ENCODE data around the gene DLG2. TPM values are rescaled to one million over a fixed set of nuclear protein-coding genes. Genes with fewer than 3 reads are reported as not detected.

Gene DLG2
- total RNA-seq, 1 experiment from 2014 or later: not detected

DNA sequence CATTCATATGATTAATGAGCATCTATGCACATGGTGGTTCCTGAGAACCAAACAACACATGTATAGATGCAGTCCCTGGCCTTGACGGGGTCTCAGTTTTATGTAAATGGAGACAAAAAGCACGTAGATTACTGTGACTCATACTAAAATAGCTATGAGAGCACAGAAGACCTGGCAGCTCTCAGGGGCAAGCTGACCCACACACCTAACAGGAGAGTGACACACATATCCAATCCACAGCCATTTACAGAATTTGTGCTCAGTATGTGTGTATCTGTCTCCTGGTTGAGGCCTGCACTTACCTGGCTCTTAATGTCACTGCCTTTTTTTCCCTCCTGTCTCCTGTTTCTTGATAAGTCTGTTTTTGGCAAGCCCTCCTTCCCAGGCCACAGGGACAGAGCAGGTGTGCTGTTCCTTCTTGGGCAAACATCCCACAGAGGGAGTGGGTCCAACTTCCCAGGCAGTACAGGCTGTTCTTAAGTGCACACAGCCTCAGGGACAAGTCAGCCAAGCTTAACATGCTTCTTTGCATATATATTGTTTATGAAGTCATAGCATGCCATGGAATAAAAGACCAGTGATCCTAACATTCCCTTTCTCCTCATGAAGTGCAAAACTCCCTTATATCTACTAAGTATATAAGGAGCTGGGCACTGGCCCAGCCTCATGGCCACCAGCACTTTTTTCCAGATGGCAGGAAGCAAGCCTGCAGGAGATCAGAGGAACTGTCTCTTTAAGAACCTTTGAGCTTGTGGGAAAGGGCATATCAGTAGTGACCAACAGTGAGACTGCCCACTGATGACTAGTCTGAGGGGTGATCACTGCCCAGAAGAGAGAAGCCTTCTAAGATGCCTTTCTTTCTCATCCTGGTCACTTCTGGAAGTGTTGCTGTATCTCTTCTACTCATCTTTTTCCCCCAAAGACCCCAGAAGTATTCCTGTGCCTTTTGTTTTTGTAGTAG is 2216.3 kb downstream of the DLG2 start:
- peak; percentile 1 for DNase-seq (ENCODE audit: low read depth, low spot score)
- in situ Hi-C loops (cut with HindIII; ENCODE audit: low pct_unique_long_range_greater_than_20kb, low sequenced_read_pairs): no loop called here

DNA sequence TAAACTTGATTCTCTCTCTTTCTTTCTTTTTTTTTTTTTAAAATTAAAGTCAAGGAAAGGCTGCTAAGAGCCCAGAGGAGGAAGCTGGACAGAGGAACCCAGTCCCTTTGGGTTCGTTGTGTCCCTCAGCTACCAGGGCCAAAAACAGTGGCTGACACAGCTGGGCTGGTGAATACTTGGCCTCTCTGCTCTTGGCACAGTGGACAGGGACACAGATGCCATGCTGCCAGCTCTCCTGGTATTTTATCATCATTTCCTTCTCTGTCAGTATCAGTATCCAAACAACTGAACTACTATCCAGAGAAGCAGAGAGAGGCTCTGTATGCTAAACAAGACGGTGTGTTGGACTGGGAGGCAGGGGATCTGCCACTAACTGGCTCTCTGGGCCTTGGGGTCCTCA is 2217.3 kb downstream of the DLG2 start:
- in situ Hi-C loops (cut with HindIII; ENCODE audit: low pct_unique_long_range_greater_than_20kb, low sequenced_read_pairs): no loop called here
- no peak for DNase-seq (ENCODE audit: low read depth, low spot score)

DNA sequence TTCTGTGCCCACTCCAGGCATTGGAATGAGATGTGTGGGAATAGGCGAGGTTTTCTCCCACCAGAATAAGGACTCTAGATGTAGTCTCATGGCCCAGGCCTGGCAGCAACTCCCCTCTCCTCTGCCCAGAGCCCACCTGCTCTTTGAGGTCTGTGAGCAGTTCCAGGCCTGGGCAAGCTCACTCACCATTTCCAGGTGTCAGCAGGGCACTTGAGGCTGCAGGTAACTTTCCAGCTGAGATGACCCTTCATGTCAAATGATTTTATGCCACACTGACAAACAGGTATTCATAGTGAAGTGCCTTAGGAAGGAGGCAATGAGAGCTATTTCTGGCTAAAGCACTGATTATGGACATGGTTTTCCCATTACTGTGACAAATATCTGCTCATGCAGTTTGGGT is 2217.7 kb downstream of the DLG2 start:
- in situ Hi-C loops (cut with HindIII; ENCODE audit: low pct_unique_long_range_greater_than_20kb, low sequenced_read_pairs): no loop called here
- no peak for DNase-seq (ENCODE audit: low read depth, low spot score)

DNA sequence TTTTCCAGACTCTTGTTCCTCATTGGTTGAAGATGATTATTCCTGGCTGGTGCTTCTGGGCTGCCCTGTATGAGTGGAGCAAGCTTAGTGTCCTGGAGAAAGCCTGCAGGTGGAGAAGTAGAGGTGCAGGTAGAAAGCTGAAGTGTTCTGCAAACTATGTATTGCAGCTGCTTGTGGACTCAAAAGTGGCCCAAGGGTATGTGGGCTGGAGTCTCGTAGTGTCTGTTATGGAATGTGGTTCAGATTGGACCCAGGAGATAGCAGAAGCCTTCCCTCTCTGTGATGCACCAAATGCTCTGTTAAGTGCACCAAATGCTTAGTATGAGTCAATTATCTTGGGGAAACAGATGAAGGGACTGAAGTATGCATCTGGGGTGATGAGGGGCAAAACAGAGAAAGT is 2218.2 kb downstream of the DLG2 start:
- in situ Hi-C loops (cut with HindIII; ENCODE audit: low pct_unique_long_range_greater_than_20kb, low sequenced_read_pairs): no loop called here
- DNase-seq (ENCODE audit: low read depth, low spot score): no peak

Small RNA genes lying within 50 kb of the gene (small RNA-seq; reads per million reads assigned to genes)
- gene RF02112: 0 reads per million in 2 experiments
- gene RF02113: 0 reads per million in 2 experiments
- 0 to 0.05 reads per million in 2 experiments for gene RNU6-1292P

Other genes starting within 250 kb of the DLG2 start
- gene TMEM126B, start 1.2 kb upstream of the DLG2 start, total RNA-seq (2014; rRNA removed; shearing (Covaris generic)): 83.7 and 86.2 TPM in 2 replicates
- gene TMEM126A, start 20.6 kb upstream of the DLG2 start, total RNA-seq (2014; rRNA removed; shearing (Covaris generic)): 50.4 and 53.2 TPM in 2 replicates
- gene CREBZF, start 37.8 kb upstream of the DLG2 start, total RNA-seq (2014; rRNA removed; shearing (Covaris generic)): 26.8 and 28.3 TPM in 2 replicates
- 1.2 and 1.4 TPM in 2 replicates for gene CCDC89, start 58.9 kb upstream of the DLG2 start, total RNA-seq (2014; rRNA removed; shearing (Covaris generic))
- 43.7 and 47.5 TPM in 2 replicates for gene SYTL2, start 183.8 kb upstream of the DLG2 start, total RNA-seq (2014; rRNA removed; shearing (Covaris generic))
- not detected in 2 replicates for gene CCDC83, start 228.0 kb upstream of the DLG2 start, total RNA-seq (2014; rRNA removed; shearing (Covaris generic))